ENCODE measurements around the gene CRACDL. TPM values are rescaled to one million over a fixed set of nuclear protein-coding genes. Genes with fewer than 3 reads are reported as not detected.

CRACDL gene
- total and polyA plus RNA-seq, 2 of the 13 experiments (the other 11 are each of a cell fraction or from before 2014, with no cell fraction given) = 0.15 to 0.26 TPM

DNA sequence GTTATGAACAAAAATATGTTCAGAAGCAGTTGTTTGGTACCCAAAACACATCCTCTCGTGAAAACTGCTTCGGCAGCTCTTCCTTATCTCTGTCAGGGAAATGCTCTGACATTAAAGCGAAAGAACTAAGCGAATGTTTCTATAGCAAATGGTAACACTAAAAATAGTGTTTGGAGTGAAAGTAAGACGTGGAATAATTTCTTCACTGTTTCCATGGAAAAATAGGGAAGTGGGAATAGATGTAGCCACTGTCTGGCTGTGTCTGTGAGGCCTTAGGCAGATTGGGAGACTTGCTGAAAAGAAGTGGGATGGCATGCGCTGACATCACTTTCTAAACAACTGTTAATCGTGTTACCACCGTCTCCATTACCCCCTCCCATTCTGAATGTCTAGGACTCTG lies 11.5 kb upstream of the CRACDL start (continued):
- TF ChIP-seq, protein P1, sequence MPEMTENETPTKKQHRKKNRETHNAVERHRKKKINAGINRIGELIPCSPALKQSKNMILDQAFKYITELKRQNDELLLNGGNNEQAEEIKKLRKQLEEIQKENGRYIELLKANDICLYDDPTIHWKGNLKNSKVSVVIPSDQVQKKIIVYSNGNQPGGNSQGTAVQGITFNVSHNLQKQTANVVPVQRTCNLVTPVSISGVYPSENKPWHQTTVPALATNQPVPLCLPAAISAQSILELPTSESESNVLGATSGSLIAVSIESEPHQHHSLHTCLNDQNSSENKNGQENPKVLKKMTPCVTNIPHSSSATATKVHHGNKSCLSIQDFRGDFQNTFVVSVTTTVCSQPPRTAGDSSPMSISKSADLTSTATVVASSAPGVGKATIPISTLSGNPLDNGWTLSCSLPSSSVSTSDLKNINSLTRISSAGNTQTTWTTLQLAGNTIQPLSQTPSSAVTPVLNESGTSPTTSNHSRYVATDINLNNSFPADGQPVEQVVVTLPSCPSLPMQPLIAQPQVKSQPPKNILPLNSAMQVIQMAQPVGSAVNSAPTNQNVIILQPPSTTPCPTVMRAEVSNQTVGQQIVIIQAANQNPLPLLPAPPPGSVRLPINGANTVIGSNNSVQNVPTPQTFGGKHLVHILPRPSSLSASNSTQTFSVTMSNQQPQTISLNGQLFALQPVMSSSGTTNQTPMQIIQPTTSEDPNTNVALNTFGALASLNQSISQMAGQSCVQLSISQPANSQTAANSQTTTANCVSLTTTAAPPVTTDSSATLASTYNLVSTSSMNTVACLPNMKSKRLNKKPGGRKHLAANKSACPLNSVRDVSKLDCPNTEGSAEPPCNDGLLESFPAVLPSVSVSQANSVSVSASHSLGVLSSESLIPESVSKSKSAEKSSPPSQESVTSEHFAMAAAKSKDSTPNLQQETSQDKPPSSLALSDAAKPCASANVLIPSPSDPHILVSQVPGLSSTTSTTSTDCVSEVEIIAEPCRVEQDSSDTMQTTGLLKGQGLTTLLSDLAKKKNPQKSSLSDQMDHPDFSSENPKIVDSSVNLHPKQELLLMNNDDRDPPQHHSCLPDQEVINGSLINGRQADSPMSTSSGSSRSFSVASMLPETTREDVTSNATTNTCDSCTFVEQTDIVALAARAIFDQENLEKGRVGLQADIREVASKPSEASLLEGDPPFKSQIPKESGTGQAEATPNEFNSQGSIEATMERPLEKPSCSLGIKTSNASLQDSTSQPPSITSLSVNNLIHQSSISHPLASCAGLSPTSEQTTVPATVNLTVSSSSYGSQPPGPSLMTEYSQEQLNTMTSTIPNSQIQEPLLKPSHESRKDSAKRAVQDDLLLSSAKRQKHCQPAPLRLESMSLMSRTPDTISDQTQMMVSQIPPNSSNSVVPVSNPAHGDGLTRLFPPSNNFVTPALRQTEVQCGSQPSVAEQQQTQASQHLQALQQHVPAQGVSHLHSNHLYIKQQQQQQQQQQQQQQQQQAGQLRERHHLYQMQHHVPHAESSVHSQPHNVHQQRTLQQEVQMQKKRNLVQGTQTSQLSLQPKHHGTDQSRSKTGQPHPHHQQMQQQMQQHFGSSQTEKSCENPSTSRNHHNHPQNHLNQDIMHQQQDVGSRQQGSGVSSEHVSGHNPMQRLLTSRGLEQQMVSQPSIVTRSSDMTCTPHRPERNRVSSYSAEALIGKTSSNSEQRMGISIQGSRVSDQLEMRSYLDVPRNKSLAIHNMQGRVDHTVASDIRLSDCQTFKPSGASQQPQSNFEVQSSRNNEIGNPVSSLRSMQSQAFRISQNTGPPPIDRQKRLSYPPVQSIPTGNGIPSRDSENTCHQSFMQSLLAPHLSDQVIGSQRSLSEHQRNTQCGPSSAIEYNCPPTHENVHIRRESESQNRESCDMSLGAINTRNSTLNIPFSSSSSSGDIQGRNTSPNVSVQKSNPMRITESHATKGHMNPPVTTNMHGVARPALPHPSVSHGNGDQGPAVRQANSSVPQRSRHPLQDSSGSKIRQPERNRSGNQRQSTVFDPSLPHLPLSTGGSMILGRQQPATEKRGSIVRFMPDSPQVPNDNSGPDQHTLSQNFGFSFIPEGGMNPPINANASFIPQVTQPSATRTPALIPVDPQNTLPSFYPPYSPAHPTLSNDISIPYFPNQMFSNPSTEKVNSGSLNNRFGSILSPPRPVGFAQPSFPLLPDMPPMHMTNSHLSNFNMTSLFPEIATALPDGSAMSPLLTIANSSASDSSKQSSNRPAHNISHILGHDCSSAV (CRISPR knock-in tag; IDR thresholded peaks at IDR 0.05; ENCODE audit: borderline replicate concordance) = no peak
- no peak for TF ChIP-seq MIXL1 (CRISPR knock-in tag; IDR thresholded peaks at IDR 0.05)
- TF ChIP-seq ZNF737 (CRISPR knock-in tag; IDR thresholded peaks at IDR 0.05; ENCODE audit: borderline replicate concordance) = no peak
- no peak for TF ChIP-seq EP300 (IDR thresholded peaks at IDR 0.05; ENCODE audit: low read depth in 2 of 2, low read length in 2 of 2)
- no peak for TF ChIP-seq EP300 (CRISPR knock-in tag; IDR thresholded peaks at IDR 0.05; ENCODE audit: borderline replicate concordance)
- TF ChIP-seq, protein P2, sequence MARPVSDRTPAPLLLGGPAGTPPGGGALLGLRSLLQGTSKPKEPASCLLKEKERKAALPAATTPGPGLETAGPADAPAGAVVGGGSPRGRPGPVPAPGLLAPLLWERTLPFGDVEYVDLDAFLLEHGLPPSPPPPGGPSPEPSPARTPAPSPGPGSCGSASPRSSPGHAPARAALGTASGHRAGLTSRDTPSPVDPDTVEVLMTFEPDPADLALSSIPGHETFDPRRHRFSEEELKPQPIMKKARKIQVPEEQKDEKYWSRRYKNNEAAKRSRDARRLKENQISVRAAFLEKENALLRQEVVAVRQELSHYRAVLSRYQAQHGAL (CRISPR knock-in tag; IDR thresholded peaks at IDR 0.05; ENCODE audit: not compliant biosample characterization) = no peak
